ENCODE data around the gene NSUN4.
"Not testable (repeated sequence)": the region's sequence is repeated elsewhere in the genome, so short reads cannot be mapped to it uniquely, and the experiment has no call there.

Gene NSUN4

GRCh38 chr1:46315669-46316403 lies 24.8 kb upstream of the NSUN4 start:
- Mint-ChIP-seq H3K4me1 (no peaks in the 10 kb centered on the region), H3K27me3 (no peaks in the 10 kb centered on the region), H3K27ac (no peak overlapping the region), H3K36me3 (peaks cover 16% of the 10 kb centered on the region), H3K4me3 (no peak overlapping the region), H3K9me3 (no peaks in the 10 kb centered on the region)
- DNase-seq (ENCODE audit: low spot score in 2 of 2) (no peak), ATAC-seq (ENCODE audit: low read depth) (no peak)

- H3K36me3 Mint-ChIP-seq: peaks cover 18% of the 10 kb centered on the region
- DNase-seq (ENCODE audit: low spot score in 2 of 2) (no peak), ATAC-seq (ENCODE audit: low read depth) (no peak)
- H3K27ac Mint-ChIP-seq: no peak overlapping the region
- H3K9me3 Mint-ChIP-seq: no peaks in the 10 kb centered on the region
- H3K4me3 Mint-ChIP-seq: no peak overlapping the region
- H3K27me3 Mint-ChIP-seq: no peaks in the 10 kb centered on the region
- no peaks in the 10 kb centered on the region for H3K4me1 Mint-ChIP-seq
Measured at GRCh38 chr1:46317323-46317722, 23.3 kb upstream of the NSUN4 start.

DNA sequence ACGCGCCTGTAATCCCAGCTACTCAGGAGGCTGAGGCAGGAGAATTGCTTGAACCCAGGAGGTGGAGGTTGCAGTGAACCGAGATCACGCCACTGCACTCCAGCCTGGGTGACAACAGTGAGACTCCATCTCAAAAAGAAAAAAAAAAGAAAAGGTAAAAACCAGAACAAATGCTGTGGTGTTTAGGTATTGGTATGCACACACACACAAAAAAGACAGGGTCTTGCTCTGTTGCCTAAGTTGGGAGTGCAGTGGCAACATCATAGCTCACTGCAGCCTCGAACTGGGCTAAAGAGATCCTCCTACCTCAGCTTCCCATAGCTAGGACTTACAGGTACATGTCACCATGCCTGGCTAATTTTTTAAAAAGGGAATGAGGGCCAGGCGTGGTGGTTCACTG lies 21.3 kb upstream of the NSUN4 start:
- not testable (repeated sequence) for H3K4me3 Mint-ChIP-seq; DNase-seq (ENCODE audit: low spot score in 2 of 2); ATAC-seq (ENCODE audit: low read depth); H3K4me1 Mint-ChIP-seq; H3K27me3 Mint-ChIP-seq; H3K9me3 Mint-ChIP-seq; H3K27ac Mint-ChIP-seq
- H3K36me3 Mint-ChIP-seq: peaks cover 14% of the 10 kb centered on the region

DNA sequence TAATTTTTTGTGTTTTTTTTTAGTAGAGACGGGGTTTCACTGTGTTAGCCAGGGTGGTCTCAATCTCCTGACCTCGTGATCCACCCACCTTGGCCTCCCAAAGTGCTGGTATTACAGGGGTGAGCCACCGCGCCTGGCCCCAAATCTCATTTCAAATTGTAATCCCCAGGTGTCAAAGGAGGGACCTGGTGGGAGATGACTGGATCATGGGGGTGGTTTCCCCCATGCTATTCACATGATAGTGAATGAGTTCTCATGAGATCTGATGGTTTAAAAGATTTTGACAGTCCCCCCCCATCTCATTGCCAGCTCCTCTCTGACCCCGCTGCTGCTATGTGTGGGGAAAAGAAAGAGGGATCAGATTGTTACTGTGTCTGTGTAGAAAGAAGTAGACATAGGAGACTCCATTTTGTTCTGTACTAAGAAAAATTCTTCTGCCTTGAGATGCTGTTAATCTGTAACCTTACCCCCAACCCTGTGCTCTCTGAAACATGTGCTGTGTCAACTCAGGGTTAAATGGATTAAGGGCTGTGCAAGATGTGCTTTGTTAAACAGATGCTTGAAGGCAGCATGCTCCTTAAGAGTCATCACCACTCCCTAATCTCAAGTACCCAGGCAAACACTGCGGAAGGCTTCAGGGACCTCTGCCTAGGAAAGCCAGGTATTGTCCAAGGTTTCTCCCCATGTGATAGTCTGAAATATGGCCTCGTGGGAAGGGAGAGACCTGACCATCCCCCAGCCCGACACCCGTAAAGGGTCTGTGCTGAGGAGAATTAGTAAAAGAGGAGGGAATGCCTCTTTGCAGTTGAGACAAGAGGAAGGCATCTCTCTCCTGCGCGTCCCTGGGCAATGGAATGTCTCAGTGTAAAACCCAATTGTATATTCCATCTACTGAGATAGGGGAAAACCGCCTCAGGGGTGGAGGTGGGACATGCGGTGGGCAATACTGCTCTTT lies 20.4 kb upstream of the NSUN4 start:
- not testable (repeated sequence) for H3K27me3 Mint-ChIP-seq; ATAC-seq (ENCODE audit: low read depth); DNase-seq (ENCODE audit: low spot score in 2 of 2); H3K4me1 Mint-ChIP-seq; H3K9me3 Mint-ChIP-seq; H3K4me3 Mint-ChIP-seq
- Mint-ChIP-seq H3K27ac (peak overlapping the region; percentile 77), H3K36me3 (peaks cover 11% of the 10 kb centered on the region)

DNA sequence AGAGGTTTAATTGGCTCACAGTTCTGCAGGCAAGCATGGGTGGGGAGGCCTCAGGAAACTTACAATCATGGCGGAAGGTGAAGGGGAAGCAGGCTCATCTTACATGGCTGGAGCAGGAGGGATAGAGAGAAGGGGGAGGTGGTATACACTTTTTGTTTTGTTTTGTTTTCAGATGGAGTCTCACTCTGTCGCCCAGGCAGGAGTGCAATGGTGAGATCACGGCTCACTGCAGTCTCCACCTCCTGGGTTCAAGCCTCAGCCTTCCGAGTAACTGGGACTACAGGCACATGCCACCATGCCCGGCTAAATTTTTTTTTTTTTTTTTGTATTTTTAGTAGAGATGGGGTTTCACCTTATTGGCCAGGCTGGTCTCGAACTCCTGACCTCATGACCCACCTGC lies 18.4 kb upstream of the NSUN4 start:
- H3K4me3 Mint-ChIP-seq; H3K27me3 Mint-ChIP-seq; DNase-seq (ENCODE audit: low spot score in 2 of 2); H3K9me3 Mint-ChIP-seq; ATAC-seq (ENCODE audit: low read depth); H3K27ac Mint-ChIP-seq; H3K4me1 Mint-ChIP-seq: not testable (repeated sequence)
- peaks cover 12% of the 10 kb centered on the region for H3K36me3 Mint-ChIP-seq

DNA sequence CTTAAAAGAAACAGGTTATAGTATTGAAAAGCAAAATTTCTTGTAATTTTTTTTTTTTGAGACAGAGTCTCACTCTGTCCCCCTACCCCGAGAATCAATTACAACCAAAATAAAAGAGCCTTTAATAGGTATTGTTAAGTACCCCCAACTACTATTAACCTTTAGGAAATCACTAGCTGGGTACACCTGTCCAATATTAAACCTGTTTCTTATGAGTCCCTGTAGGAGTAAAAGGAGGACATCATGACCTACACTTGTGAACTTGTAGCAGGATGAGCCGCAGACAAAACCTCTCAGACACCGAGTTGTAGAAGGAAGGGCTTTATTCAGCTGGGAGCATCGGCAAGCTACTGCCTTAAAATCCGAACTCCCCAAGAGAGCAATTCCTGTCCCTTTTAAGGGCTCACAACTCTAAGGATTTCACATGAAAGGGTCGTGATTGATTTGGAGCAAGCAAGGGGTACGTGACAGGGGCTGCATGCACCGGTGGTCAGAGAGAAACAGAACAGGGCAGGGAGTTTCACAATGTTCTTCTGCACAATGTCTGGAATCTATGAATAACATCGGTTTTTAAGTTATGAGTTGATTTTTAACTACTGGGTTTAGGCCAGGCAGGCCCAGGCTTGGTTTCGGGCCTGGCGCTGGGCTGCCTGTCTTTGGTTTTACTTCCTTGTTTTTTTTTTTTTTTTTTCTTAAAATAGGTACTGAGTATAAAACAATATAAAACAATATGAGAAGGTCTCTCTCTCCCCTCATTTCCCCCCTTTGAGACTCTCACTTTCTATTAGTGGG lies 15.1 kb upstream of the NSUN4 start:
- H3K9me3 Mint-ChIP-seq, H3K27me3 Mint-ChIP-seq, H3K4me3 Mint-ChIP-seq, H3K36me3 Mint-ChIP-seq: not testable (repeated sequence)
- DNase-seq (ENCODE audit: low spot score in 2 of 2): peak in 1 of 2 donors; percentile 29
- Mint-ChIP-seq H3K27ac (peak overlapping the region; percentile 98), H3K4me1 (peaks cover 13% of the 10 kb centered on the region)
- ATAC-seq (ENCODE audit: low read depth): peak; percentile 57

GRCh38 chr1:46328182-46328581 lies 12.4 kb upstream of the NSUN4 start:
- not testable (repeated sequence) for ATAC-seq (ENCODE audit: low read depth); H3K4me3 Mint-ChIP-seq; H3K27me3 Mint-ChIP-seq; H3K27ac Mint-ChIP-seq; H3K36me3 Mint-ChIP-seq; H3K9me3 Mint-ChIP-seq; DNase-seq (ENCODE audit: low spot score in 2 of 2)
- peaks cover 29% of the 10 kb centered on the region for H3K4me1 Mint-ChIP-seq

DNA sequence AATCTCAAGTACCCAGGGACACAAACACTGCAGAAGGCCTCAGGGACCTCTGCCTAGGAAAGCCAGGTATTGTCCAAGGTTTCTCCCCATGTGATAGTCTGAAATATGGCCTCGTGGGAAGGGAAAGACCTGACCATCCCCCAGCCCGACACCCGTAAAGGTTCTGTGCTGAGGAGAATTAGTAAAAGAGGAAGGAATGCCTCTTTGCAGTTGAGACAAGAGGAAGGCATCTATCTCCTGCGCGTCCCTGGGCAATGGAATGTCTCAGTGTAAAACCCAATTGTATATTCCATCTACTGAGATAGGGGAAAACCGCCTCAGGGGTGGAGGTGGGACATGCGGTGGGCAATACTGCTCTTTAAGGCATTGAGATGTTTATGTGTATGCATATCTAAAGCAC lies 10.8 kb upstream of the NSUN4 start:
- H3K27me3 Mint-ChIP-seq; DNase-seq (ENCODE audit: low spot score in 2 of 2); ATAC-seq (ENCODE audit: low read depth); H3K36me3 Mint-ChIP-seq; H3K9me3 Mint-ChIP-seq: not testable (repeated sequence)
- Mint-ChIP-seq H3K4me3 (peak overlapping the region; percentile 62), H3K4me1 (peaks cover 29% of the 10 kb centered on the region), H3K27ac (peak overlapping the region; percentile 95)

- H3K27me3 Mint-ChIP-seq; H3K36me3 Mint-ChIP-seq; H3K9me3 Mint-ChIP-seq; ATAC-seq (ENCODE audit: low read depth); DNase-seq (ENCODE audit: low spot score in 2 of 2): not testable (repeated sequence)
- Mint-ChIP-seq H3K4me1 (peaks cover 25% of the 10 kb centered on the region), H3K4me3 (peak overlapping the region; percentile 32), H3K27ac (peak overlapping the region; percentile 95)
Measured at GRCh38 chr1:46330381-46330780, 10.2 kb upstream of the NSUN4 start.

DNA sequence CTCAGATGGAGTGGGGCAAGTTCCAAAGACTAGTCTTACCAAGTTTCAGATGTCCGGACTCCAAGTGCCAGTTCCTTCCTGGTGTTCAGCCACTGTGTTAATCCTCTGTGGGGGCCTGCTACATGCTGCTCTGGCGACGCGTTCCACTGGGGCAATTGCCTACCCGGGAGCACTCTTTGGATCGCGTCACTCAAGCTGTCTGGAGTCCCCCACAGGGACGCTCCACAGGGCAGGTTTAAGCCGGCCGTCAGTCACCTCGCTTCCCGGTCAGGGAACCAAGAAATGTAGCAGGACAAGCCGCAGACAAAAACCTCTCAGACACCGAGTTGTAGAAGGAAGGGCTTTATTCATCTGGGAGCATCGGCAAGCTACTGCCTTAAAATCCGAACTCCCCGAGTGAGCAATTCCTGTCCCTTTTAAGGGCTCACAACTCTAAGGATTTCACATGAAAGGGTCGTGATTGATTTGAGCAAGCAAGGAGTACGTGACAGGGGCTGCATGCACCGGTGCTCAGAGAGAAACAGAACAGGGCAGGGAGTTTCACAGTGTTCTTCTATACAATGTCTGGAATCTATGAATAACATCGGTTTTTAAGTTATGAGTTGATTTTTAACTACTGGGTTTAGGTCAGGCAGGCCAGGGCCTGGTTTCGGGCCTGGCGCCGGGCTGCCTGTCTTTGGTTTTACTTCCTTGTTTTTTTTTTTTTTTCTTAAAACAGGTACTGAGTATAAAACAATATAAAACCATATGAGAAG lies 8.6 kb upstream of the NSUN4 start:
- H3K9me3 Mint-ChIP-seq, H3K27me3 Mint-ChIP-seq, H3K36me3 Mint-ChIP-seq: not testable (repeated sequence)
- DNase-seq (ENCODE audit: low spot score in 2 of 2) (peak; percentile 46 to 48), ATAC-seq (ENCODE audit: low read depth) (peak; percentile 68)
- Mint-ChIP-seq H3K4me1 (peaks cover 21% of the 10 kb centered on the region), H3K27ac (peak overlapping the region; percentile 95), H3K4me3 (peak overlapping the region; percentile 77)

GRCh38 chr1:46333300-46334029 lies 7.1 kb upstream of the NSUN4 start:
- DNase-seq (ENCODE audit: low spot score in 2 of 2) (no peak), ATAC-seq (ENCODE audit: low read depth) (peak; percentile 59)
- H3K4me3 Mint-ChIP-seq: no peak overlapping the region
- H3K27me3 Mint-ChIP-seq: no peaks in the 10 kb centered on the region
- H3K4me1 Mint-ChIP-seq: peaks cover 21% of the 10 kb centered on the region
- peak overlapping the region; percentile 95 for H3K27ac Mint-ChIP-seq
- no peaks in the 10 kb centered on the region for H3K9me3 Mint-ChIP-seq
- peaks cover 2% of the 10 kb centered on the region for H3K36me3 Mint-ChIP-seq

- Mint-ChIP-seq H3K4me1 (peaks cover 21% of the 10 kb centered on the region), H3K27ac (no peak overlapping the region), H3K27me3 (no peaks in the 10 kb centered on the region), H3K9me3 (no peaks in the 10 kb centered on the region), H3K4me3 (no peak overlapping the region), H3K36me3 (peaks cover 2% of the 10 kb centered on the region)
- no peak for ATAC-seq (ENCODE audit: low read depth)
- no peak for DNase-seq (ENCODE audit: low spot score in 2 of 2)
Measured at GRCh38 chr1:46334030-46334384, 6.6 kb upstream of the NSUN4 start.

- no peak for DNase-seq (ENCODE audit: low spot score in 2 of 2)
- H3K4me3 Mint-ChIP-seq: no peak overlapping the region
- H3K9me3 Mint-ChIP-seq: no peaks in the 10 kb centered on the region
- H3K4me1 Mint-ChIP-seq: peaks cover 23% of the 10 kb centered on the region
- no peak for ATAC-seq (ENCODE audit: low read depth)
- peaks cover 2% of the 10 kb centered on the region for H3K36me3 Mint-ChIP-seq
- no peak overlapping the region for H3K27ac Mint-ChIP-seq
- no peaks in the 10 kb centered on the region for H3K27me3 Mint-ChIP-seq
Measured at GRCh38 chr1:46335081-46335480, 5.5 kb upstream of the NSUN4 start.
